Lung (tissue), 12 donors: ENCODE measurements around the gene TNS4. TPM values are rescaled to one million over a fixed set of nuclear protein-coding genes. Genes with fewer than 3 reads are reported as not detected.

Experiments
- ATAC-seq: fragments of 200-7000 bp; cut with Tn5 transposase; one replicate; pipeline ENCODE4 v1.9.1; 2020; ENCODE audit warnings: moderate number of reproducible peaks; ENCODE audit not compliant: insufficient read depth, low FRiP score
- DNase-seq, 3 donors: peaks; one replicate each; pipeline ENCODE4 v3.0.0-alpha.2; 2013 to 2017
- H3K27ac ChIP-seq, 2 donors: one replicate each; pipeline ENCODE4 v1.5.1; 2013; ENCODE audit warnings: mild to moderate bottlenecking in 2 of 2, moderate library complexity in 2 of 2, control low read depth in 1 of 2, inconsistent platforms in 1 of 2, low read depth in 1 of 2, low read length in 1 of 2
- H3K27me3 ChIP-seq, 3 donors: one replicate each; pipeline ENCODE4 v1.5.1; 2013; ENCODE audit warnings: low read length in 2 of 3; ENCODE audit not compliant: control insufficient read depth in 3 of 3, insufficient read depth in 3 of 3
- H3K36me3 ChIP-seq, 4 donors: one replicate each; pipeline ENCODE4 v1.5.1; 2013; ENCODE audit warnings: low read length in 4 of 4, mild to moderate bottlenecking in 1 of 4, moderate library complexity in 1 of 4; ENCODE audit not compliant: control insufficient read depth in 4 of 4, insufficient read depth in 4 of 4
- H3K4me1 ChIP-seq, 5 donors: one replicate each; pipeline ENCODE4 v1.5.1; 2013; ENCODE audit warnings: low read length in 5 of 5, mild to moderate bottlenecking in 2 of 5, moderate library complexity in 1 of 5; ENCODE audit not compliant: control insufficient read depth in 5 of 5, insufficient read depth in 5 of 5
- H3K4me3 ChIP-seq: one replicate; pipeline ENCODE4 v1.5.1; 2013; ENCODE audit warnings: mild to moderate bottlenecking, control low read depth, moderate library complexity
- H3K9ac ChIP-seq, 2 donors: one replicate each; pipeline ENCODE4 v1.5.1; 2013; ENCODE audit warnings: low read length in 2 of 2, control low read depth in 1 of 2; ENCODE audit not compliant: insufficient read depth in 1 of 2
- H3K9me3 ChIP-seq, 4 donors: one replicate each; pipeline ENCODE4 v1.5.1; 2013; ENCODE audit warnings: low read length in 3 of 4, mild to moderate bottlenecking in 1 of 4, moderate library complexity in 1 of 4; ENCODE audit not compliant: control insufficient read depth in 4 of 4, insufficient read depth in 3 of 4
- CTCF ChIP-seq: IDR thresholded peaks from 2 replicates; pipeline ENCODE4 v1.5.1; 2012; ENCODE audit warnings: mild to moderate bottlenecking; ENCODE audit errors: control extremely low read depth, extremely low read depth
- WGBS, 2 donors: extraction: QIAGEN DNeasy Blood & Tissue Kit; methylation state at CpG; one replicate each; pipeline ENCODE4 v1.1.7; 2013; 5-methylcytosine and 5-hydroxymethylcytosine counted together
- polyA plus RNA-seq, 2 donors: library from polyadenylated mRNA; stranded (reverse); fragments of 200-250 nt; gene quantifications; one replicate each; pipeline ENCODE4 v1.2.1, GENCODE V29; 2013
- total RNA-seq, 2 donors: library from RNA; depleted of rRNA in 1 of 2; stranded (reverse); fragments of >200 nt in 1 of 2; gene quantifications; one replicate each; pipeline ENCODE4 v1.2.1, GENCODE V29; 2014 to 2021
- donor health status: control.
- donor health status: control.
- donor health status: Bipolar disorder and iron deficiency.
- donor health status: healthy.
- donor health status: DM: yes; HTN: yes; CAD: no.

TNS4 gene
- total and polyA plus RNA-seq, 4 donors = 0.17 to 6.8 (median 2.2) TPM

DNA sequence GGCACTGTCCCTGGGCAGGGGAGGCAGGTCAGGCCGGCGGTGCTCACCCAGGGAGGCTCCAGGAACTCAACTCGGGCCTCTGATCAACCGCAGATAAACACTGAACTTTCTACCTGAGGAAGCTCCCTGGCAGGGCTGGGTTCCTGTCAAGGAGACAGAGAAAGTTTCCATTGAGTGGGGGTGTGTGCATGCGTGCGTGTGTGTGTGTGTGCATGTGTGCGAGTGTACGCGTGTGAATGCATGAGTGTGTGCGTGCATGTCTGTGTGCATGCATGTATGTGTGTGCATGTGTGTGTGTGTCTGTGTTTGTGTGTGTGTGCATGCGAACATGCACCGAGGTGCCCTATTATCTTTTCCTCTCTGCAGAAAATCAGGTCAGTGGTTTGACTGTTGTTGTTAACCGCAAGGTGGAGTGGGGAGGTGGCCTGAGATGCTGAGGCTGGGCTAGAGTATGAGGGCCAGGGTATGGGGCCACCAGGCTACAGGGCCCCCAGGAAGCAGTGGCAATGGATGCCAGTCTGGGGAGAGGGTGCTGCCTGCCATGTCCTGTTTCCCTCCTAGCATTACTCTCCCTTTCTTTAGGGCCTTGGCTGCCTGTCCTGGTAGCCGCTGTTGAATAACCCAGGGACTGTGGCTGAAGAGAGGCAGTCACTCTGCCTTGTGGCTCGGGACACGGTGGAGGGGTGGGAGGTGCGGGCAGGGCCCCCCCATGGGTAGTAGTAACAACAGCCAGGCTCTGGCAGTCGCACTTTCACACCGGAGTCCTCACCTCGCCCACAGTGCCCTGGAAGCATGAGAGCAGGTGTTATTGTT is 39.8 kb upstream of the TNS4 start:
- H3K9me3 ChIP-seq = no peaks in the 10 kb centered on the region
- H3K4me3 ChIP-seq = no peak overlapping the region
- no peak overlapping the region for H3K9ac ChIP-seq
- H3K27me3 ChIP-seq = no peaks in the 10 kb centered on the region
- DNase-seq (no peak), ATAC-seq (no peak)
- H3K4me1 ChIP-seq = peaks cover 9 to 38% (median 29%) of the 10 kb centered on the region in 5 donors
- no peak for TF ChIP-seq CTCF
- no peaks in the 10 kb centered on the region for H3K36me3 ChIP-seq
- WGBS, 2 donors = 78 to 80% methylated on average over 20 of the region's 20 CpGs
- H3K27ac ChIP-seq = peak overlapping the region; percentile 76 to 79

DNA sequence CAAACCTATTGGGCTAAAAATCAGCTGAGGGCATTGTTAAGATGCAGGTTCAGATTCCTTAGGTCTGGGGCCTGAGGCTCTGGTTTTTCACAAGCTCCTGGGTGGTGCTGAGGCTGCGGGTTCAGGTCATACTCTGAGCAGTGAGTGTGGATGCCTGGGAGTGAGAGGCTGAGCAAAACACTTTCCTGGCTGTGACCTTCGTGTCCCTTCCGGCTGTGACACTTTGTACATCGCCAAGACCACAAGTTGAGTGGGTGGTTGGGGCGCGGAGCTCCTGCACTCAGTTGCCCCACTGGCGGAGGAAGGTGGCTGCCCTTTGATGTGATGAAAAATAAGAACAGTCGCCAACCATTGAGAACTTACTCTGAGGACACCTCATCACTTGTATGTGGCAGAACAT is 39.0 kb upstream of the TNS4 start:
- WGBS, 2 donors = 81 to 91% methylated on average over 8 of the region's 8 CpGs
- H3K4me1 ChIP-seq = peaks cover 15 to 45% (median 36%) of the 10 kb centered on the region in 5 donors

GRCh38 chr17:40539711-40540411 is 38.4 kb upstream of the TNS4 start:
- no peak overlapping the region for H3K4me3 ChIP-seq
- no peak overlapping the region for H3K9ac ChIP-seq
- H3K36me3 ChIP-seq = no peaks in the 10 kb centered on the region
- H3K9me3 ChIP-seq = no peaks in the 10 kb centered on the region
- H3K27ac ChIP-seq = peak overlapping the region in 1 of 2 donors; percentile 66
- no peak for ATAC-seq
- DNase-seq = no peak
- peaks cover 15 to 45% (median 36%) of the 10 kb centered on the region in 5 donors for H3K4me1 ChIP-seq
- 88 to 90% methylated on average over 9 of the region's 9 CpGs for WGBS, 2 donors
- no peak for TF ChIP-seq CTCF
- no peaks in the 10 kb centered on the region for H3K27me3 ChIP-seq

More for the DNA sequence above, 39.0 kb upstream of the TNS4 start:
- no peak overlapping the region for H3K9ac ChIP-seq
- no peak for DNase-seq
- no peak for ATAC-seq
- no peak overlapping the region for H3K4me3 ChIP-seq
- H3K36me3 ChIP-seq = no peaks in the 10 kb centered on the region
- TF ChIP-seq CTCF = no peak
- H3K27ac ChIP-seq = peak overlapping the region in 1 of 2 donors; percentile 66
- H3K27me3 ChIP-seq = no peaks in the 10 kb centered on the region
- no peaks in the 10 kb centered on the region for H3K9me3 ChIP-seq
